Activated CD8-positive, alpha-beta memory T cell treated with anti-CD3 and anti-CD28 coated beads, Interleukin-2, amount 50 U/mL, for 24 hours (primary cell): ENCODE data around the gene TBCD.
"Not testable (repeated sequence)": the region's sequence is repeated elsewhere in the genome, so short reads cannot be mapped to it uniquely, and the experiment has no call there.

ENCODE experiments used
- DNase-seq: peaks from one replicate; pipeline ENCODE4 v3.0.0-alpha.2; 2020; ENCODE audit errors: extremely low read depth

TBCD gene

DNA sequence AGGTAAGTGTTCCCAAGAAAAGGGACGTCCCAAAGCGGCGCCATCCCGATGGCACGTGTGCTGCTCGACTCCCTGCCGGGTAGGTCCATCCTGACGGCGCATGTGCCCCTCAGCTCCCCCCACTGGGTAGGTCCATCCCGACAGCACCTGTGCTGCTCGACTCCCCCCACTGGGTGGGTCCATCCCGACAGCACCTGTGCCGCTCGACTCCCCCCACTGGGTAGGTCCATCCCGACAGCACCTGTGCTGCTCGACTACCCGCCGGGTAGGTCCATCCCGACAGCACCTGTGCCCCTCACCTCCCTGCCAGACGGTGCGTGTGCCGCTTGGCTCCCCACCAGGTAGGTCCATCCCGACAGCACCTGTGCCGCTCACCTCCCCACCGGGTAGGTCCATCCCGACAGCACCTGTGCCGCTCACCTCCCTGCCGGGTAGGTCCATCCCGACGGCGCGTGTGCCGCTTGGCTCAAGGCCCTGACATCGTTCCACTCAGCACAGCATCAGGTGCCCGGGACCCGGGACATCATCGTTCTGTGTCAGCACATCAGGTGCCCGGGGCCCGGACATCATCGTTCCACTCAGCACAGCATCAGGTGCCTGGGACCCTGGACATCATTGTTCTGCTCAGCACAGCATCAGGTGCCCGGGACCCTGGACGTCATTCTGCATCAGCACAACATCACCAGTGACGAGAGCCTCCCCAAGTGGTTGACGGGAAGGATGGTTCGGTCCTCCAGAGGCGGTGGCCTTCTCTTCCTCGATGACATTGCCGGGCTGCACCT, 22.2 kb upstream of the TBCD start:
- DNase-seq, result no peak

DNA sequence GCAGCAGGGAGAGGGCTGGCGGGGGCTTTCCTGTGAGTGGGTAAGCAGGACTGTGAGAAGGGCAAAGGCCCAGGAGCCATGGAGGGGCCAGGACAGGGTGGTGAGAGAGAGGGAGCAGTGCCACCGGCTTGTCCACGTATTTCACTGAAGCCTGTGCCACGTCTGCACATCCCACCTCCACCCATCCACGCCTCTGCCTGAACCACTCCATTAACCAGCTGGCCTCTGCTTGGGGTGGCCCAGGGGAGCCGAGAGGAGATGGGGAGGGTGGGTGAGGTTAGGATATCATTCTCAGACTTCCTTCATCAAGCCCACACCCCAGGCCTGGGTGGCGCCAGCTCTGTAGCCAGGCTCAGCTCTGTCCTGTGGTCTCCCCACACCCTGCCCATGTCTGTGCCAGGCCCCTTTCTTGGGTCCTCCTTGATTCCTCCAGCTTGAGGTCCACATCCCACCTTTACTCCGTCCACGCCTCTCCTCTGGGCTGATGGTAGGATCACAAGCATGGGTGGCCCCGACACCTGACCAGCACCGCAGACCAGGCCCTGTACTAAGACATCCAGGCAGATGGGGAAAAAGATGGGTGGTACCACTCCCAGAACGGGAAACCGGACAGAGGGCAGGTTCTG, 19.6 kb upstream of the TBCD start:
- DNase-seq, result no peak

DNA sequence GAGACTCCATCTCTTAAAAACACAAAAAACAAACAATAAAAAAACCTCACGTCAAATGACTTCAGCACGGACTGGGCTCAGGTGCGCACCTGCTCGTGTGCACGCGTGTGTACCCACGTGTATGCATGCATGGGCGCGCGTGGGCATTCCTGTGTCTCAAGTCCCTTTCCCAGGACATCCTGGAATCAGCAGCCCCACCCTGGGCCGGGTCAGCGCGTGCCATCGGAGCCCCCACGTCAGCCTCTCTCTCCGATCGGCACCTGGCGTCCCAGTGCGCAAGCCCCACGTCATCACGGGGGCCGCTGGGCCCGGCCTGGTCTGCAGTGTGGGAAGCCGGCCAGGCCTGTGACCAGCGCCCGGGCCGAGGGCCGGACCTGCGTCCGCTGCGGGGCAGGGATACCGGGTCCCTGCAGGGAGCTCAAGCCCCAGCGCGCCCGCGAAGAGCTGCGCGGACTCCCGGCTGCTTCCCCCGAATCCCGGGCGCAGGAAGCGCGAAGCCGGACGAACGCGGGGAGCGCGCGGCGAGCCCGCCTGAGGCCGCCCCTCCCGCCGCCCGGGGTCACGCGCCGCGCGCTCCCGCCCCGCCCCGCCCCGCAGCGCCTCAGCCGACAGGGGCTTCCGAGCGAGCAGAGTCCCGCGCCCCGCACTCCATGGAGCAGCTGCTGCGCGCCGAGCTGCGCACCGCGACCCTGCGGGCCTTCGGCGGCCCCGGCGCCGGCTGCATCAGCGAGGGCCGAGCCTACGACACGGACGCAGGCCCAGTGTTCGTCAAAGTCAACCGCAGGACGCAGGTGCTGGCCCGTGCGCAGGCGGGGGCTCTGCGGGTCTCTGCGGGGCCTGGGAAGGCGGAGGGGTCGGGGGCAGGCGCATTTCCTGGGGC, 16.6 kb upstream of the TBCD start, which contains the start of gene FN3K:
FN3K (plus strand) TSS at position 629 of the 880 bp plus-strand sequence; CDS start at position 651, 22 bp downstream.
- DNase-seq, result no peak

DNA sequence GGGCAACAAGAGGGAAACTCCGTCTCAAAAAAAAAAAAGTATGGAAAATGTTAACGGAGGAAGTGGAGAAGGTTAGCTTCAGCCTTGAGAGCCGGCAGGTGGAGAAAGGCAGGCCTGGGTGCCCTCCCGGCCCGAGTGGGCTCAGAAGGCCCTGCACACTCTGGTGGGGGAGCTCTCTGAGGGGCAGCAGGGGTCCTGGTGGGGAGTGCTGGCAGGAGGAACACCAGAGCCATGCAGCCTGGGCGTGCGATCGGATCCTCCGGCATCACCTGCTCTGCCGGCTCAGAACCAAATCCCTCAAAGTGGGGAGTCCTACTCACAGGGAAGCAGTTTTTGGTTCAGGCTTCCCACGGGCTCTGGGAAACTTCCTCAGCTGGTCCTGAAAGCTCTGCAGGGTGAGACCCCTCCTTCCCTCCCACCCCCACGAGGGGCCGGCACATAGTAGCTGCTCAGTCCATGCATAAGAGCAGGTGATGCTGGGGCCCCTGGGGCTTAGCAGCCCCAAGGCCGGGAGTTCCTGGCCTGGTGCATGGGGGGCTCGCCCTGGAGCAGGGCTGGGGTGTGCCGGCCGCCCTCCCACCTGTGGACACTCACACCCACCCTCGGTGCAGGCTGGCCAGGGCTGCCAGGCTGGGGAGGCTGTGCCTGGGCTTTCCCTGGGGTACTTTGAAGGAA, 15.2 kb upstream of the TBCD start:
- no peak for DNase-seq

DNA sequence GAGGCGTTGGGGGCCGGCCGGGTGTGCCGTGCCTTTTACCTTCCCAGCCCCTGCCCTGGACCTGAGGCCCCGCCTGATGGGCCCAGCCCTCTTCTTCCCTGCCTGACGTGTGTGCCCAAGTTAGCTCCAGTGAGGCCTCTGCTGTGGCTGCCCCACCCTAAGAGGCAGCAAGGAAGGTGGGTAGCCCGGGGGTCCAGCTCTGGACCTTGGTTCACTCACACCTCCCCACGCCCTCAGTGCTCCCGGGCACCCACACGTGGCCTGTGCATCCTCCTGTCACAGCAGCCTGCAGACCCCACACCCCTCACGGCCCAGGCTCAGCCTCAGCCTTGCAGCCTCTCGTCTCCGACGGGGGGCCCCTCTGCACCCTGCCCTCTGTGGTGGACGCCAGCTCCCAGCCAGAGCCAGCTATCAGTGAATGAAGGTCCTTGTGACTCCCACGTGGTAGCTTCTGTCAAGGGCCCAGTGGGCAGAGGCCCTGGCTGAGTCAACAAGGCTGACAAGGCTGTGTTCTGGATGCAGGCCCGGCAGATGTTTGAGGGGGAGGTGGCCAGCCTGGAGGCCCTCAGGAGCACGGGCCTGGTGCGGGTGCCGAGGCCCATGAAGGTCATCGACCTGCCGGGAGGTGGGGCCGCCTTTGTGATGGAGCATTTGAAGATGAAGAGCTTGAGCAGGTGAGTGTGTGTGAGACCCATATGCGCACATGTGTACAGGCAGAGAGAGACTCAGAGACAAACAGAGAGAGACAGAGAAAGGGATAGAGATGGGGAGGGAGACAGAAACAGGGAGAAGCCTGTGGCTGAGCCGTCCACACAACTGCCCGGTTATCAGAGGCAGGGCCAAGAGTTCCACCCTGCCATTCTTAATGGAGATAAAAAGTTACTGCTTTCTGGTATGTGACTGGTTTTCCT, 13.6 kb upstream of the TBCD start:
- DNase-seq, result no peak

DNA sequence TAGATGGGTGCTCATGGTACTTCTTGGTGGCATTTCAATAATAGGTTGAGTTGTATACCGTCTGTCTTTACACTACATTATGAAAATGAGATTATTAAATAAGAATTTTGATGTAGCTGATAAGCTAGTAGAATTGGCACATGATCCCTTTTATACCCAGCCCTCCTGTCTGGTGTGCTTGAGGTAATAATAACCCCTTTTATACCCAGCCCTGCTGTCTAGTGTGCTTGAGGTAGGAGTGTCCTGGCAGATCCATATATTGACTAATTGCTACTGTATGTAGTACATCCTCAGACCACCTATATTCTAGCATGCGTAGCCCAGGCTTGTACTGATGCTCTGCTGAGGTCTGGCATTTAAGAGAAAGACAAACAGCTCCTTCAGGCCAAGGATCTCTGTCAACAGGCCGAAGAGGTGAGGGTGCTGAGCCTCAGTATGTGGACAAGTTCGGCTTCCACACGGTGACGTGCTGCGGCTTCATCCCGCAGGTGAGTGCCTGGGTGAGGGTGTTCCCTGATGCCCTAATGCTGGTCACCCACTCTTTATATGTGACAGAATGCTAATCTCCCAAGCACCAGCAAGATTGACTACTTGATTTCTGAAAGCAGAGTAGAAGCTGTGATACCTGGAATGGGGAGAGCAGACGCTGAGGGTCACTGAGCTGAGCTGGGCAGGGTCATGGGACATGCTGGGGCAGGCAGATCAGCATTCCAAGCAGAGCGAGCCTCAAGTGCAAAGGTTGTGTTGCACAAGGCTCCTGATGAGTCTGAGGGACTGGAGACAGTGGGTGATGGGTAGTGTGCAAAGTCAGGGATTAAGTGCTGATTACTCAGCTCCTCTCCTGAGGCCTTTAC, 10.7 kb upstream of the TBCD start:
- DNase-seq, result no peak

DNA sequence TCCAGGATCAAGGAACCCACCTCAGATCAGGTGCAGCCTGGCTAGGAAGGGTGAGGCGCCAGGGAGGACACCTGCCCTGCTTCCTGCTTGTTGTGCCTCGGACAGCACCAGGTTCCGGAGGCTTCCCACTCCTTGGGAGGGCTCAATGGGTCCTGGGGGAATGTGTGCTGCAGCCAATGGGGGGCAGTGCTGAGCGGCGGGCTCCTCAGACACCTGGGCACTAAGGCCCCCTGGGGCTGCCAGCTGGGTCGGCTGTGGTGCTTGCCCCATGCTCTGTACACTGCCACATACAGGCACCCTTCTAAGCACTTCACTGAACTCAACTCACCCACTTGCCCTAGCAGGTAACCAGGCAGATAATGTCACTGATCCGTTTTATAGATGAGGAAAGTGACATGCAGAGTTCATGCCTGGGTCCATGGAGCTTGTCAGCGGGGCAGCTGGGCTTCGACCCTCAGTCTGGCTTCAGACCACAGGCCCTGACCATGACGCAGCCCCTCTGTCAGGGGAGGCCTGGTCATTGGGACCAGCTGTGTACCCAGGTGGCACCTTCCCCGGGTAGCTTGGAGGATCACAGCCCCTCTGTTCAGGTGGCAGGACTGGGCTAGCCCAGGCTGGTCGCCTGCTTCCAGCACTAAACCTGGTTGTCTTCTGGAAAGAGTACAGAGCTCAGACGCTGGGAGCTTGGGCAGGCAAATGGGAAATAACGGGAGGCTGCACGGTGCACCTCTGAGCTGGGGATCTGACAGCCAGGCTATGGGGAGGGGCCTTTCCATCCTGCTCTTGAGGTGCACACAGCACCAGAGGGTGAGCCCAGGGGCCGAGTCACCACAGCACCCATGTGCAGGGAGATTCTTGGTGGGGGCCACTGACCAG, 8.3 kb upstream of the TBCD start:
- DNase-seq, result no peak

DNA sequence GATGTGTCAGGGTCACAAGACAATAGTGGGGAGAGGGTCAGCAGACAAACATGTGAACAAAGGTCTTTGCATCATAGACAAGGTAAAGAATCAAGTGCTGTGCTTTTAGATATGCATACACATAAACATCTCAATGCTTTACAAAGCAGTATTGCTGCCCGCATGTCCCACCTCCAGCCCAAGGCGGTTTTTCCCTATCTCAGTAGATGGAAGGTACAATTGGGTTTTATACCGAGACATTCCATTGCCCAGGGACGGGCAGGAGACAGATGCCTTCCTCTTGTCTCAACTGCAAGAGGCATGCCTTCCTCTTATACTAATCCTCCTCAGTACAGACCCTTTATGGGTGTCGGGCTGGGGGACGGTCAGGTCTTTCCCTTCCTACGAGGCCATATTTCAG, 7.1 kb upstream of the TBCD start:
- DNase-seq, result not testable (repeated sequence)

DNA sequence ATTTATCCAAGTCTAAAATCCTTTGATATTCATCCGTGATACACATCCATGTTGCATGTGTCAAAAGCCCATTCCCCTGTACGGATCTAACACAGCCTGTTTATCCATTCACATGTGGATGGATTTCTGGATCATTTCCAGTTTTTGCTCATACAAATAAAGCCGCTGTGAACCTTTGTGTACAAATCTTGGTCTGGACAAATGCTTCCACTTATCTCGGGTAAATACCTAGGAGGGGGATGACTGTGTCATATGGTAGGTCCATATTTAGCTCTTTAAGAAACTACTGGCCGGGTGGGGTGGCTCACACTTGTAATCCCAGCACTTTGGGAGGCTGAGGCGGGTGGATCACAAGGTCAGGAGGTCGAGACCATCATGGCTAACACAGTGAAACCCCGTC, 6.3 kb upstream of the TBCD start:
- DNase-seq, result no peak

DNA sequence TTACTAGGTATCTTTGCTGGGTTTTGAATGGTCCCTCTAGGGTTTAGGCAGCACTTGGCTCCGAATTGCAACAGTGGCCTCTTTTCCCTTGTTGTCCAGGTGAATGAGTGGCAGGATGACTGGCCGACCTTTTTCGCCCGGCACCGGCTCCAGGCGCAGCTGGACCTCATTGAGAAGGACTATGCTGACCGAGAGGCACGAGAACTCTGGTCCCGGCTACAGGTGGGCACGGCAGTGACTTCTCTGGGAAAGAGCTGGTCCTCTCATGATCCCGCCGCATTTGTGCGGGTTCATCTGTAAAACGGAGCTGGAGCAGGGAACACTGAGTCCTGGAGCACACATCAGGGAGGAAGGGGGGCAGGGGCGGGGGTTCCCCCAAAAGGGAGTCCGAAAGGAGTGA, 3.1 kb upstream of the TBCD start:
- no peak for DNase-seq

DNA sequence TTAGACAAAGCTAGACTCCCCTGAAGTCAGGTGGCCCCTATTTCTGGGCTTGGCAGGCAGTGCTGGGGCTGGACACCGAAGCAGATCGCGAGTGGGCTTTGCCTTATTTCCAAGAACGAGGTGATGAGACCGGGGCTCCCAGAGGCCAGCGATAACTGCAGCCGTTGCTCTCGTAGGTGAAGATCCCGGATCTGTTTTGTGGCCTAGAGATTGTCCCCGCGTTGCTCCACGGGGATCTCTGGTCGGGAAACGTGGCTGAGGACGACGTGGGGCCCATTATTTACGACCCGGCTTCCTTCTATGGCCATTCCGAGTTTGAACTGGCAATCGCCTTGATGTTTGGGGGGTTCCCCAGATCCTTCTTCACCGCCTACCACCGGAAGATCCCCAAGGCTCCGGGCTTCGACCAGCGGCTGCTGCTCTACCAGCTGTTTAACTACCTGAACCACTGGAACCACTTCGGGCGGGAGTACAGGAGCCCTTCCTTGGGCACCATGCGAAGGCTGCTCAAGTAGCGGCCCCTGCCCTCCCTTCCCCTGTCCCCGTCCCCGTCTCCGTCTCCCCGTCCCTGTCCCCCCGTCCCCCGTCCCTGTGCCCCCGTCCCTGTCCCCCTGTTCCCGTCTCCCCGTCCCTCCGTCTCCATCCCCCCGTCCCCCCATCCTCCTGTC, 1.5 kb upstream of the TBCD start:
- no peak for DNase-seq

DNA sequence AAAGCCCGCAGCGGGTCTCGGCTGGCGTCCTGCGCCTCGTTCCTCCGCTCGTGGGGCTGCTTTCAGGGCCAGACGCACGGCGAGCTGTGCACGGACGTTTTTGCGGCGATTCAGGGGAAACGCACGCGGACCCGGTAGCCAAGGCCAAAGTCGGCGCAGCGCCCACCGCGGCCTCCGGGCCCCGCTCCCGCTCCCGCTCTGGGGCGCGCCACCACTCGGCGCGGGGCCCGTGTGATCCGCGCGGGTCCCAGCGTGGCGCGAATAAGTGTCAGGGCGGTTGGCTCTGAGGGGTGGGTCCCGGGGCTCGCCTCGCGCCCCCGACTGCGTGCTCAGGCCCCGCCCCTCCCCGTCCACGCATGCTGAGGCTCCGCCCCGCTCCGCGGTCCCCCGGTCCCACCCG, 694 bp upstream of the TBCD start:
- DNase-seq, result no peak

DNA sequence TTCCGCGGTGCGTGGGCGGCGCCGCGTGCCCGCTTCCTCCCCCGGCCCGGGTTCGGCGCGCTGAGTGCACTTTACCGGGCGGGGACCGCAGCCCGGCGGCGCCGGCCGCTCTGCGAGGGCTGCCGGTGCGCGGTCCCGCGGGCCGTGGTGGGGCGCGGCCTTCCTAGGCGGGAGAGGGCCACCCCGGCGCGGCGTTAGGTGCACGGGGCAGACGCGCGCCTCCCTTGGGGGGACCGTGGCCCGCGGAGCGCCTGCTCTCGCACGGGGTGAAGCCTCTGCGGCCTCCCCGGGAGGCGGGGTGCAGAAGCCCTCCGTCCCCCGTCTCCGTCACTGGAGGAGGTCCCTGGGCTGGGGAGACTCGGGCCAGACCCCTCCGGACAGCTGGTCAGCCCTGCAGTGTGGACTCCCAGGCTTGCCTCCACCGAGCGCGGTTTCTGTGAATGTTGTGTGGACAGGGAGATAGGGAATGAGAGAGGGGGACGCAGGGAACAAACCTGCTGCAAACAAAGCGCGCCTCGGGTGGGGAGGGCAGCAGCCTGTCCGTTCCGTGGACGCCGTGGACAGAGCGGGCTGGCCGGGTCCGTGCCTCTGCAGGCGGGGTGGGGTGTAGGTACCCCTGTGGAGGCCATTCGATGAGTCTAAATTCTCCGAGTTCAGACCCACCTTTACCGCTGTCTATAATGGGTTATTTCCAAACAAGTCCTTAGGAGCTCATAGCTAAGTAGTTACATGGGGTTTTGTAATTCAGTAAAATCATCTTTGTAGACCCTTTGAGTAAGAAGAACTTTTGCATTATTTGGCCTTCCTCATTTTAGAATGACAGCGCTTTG, 721 bp downstream of the TBCD start:
- no peak for DNase-seq

DNA sequence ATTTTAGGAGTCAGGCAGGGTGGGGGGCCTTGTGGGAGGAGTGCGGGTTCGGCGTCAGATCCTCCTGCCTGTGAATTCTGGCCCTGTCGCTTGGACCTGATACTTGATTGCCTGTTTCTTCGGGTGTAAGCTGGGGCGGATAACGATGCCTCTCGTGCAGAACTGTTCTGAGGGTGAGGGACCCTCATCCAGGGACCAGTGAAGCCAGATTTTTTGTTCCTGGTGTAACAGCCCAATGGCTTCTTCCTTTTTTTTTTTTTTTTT, 1.3 kb downstream of the TBCD start:
- no peak for DNase-seq

DNA sequence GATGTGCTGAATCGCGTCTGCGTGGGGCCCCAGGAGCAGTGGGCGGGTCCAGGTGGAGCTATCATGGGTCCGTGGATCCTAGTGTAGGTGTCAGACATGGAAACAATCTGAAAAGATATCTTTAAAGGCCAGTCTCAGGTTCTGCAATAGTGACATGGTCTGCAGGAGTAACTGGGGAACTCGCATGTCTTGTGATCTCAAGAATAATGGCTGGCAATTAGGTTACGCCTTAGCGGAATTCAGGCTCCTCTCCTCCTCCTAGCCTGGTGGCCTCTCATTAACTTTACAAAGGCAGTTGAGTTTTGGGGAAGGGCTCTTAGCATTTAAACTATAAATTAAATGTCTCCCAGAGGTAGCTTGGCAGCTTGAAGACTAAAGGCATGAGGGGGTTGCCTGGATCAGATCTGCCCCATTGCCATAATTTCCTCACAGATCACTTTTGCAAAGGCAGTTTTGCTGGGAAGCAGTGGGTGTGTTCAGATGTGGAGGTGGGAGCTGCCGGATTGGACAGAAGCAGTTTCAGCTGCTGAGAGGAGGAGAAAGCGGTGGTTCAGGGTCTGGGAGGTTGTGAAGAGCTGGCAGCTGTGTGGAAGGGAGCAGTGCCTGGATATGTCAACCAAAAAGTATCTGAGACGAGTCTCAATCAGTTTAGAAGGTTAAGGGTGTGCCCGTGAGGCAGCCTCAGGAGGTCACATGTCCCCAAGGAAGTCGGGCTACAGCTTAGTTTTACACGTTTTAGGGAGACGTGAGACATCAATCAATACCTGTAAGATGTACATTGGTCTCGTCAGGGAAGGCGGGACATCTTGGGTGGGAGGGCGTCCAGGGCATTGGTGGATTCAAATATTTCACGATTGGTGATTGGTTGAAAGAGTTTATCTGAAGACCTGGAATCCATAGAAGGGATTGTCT, 2.7 kb downstream of the TBCD start:
- DNase-seq, result no peak

DNA sequence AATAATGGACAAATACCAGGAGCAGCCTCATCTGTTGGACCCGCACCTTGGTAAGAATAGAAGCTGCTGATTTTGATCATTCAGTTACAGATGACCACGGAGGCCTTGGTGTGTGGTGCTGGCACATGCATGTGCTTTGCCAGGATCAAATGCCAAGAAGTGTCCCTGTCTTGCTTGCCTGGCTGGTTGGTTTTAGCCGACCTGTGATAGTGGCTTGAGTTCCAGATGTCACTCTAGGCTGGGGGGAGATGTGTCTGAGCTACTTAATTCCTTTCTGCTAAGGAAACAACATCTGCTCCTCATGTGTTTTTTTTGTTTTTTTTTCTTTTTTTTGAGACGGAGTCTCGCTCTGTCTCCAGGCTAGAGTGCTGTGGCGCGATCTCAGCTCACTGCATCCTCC, 4.3 kb downstream of the TBCD start:
- no peak for DNase-seq

DNA sequence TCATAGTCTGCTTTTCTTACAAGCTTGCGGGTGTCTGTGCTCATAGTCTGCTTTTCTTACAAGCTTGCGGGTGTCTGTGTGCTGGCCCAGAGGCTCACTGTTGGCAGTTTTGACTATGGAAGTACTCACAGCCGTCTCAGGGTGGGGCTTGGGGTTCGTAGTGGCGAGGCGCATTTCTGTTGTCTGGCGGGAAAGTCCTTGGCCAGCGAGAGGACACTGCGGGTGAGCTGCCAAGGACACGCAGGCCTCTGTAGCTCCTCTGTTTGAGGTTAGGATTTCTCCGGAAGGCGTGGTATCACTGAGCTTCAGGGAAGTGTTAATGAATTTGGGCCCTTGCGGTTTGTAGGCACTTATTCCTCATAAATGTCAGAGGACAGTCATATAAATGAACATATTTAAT, 13.5 kb downstream of the TBCD start:
- no peak for DNase-seq
